ENCODE data around the gene PLA2G1B.

PLA2G1B gene
- total RNA-seq, result 0 reads per million in 2 experiments

GRCh38 chr12:120327593-120327992 lies at the start of gene PLA2G1B:
PLA2G1B (minus strand) TSS chr12:120327779; CDS start chr12:120327753, 26 bp downstream.
- DNase-seq (ENCODE audit: low read depth), result no peak

- DNase-seq (ENCODE audit: low read depth), result no peak
These were observed 49.5 kb upstream of the PLA2G1B start for GRCh38 chr12:120376934-120377572.

- DNase-seq (ENCODE audit: low read depth), result no peak
These were observed 48.8 kb upstream of the PLA2G1B start for GRCh38 chr12:120376416-120376815.

GRCh38 chr12:120376009-120376408 lies 48.4 kb upstream of the PLA2G1B start:
- DNase-seq (ENCODE audit: low read depth), result no peak

- no peak for DNase-seq (ENCODE audit: low read depth)
These were observed 46.1 kb upstream of the PLA2G1B start for GRCh38 chr12:120373683-120374082.

GRCh38 chr12:120370343-120371243 lies 43.0 kb upstream of the PLA2G1B start:
- DNase-seq (ENCODE audit: low read depth), result no peak

- DNase-seq (ENCODE audit: low read depth), result no peak
These were observed 42.2 kb upstream of the PLA2G1B start for GRCh38 chr12:120369603-120370342.

- DNase-seq (ENCODE audit: low read depth), result no peak
These were observed 41.4 kb upstream of the PLA2G1B start, which contains the start of gene MSI1 for GRCh38 chr12:120368789-120369602. MSI1 (minus strand) TSS chr12:120369164; CDS start chr12:120369091, 73 bp downstream.

GRCh38 chr12:120367924-120368788 lies 40.6 kb upstream of the PLA2G1B start:
- DNase-seq (ENCODE audit: low read depth), result no peak

GRCh38 chr12:120367233-120367923 lies 39.8 kb upstream of the PLA2G1B start:
- DNase-seq (ENCODE audit: low read depth), result no peak

- DNase-seq (ENCODE audit: low read depth), result no peak
These were observed 39.3 kb upstream of the PLA2G1B start for GRCh38 chr12:120366845-120367232.

GRCh38 chr12:120366341-120366705 lies 38.7 kb upstream of the PLA2G1B start:
- no peak for DNase-seq (ENCODE audit: low read depth)

GRCh38 chr12:120365675-120366340 lies 38.2 kb upstream of the PLA2G1B start:
- DNase-seq (ENCODE audit: low read depth), result no peak

GRCh38 chr12:120364487-120364886 lies 36.9 kb upstream of the PLA2G1B start:
- DNase-seq (ENCODE audit: low read depth), result no peak

- no peak for DNase-seq (ENCODE audit: low read depth)
These were observed 35.8 kb upstream of the PLA2G1B start for GRCh38 chr12:120363274-120363855.

- DNase-seq (ENCODE audit: low read depth), result no peak
These were observed 35.1 kb upstream of the PLA2G1B start for GRCh38 chr12:120362516-120363273.

- DNase-seq (ENCODE audit: low read depth), result no peak
These were observed 34.1 kb upstream of the PLA2G1B start for GRCh38 chr12:120361506-120362208.

GRCh38 chr12:120359128-120359527 lies 31.5 kb upstream of the PLA2G1B start:
- DNase-seq (ENCODE audit: low read depth), result no peak

Measured in T follicular helper cell (primary cell).